GM21381 (cell line): ENCODE measurements around the gene PCDHGB3.
"Not testable (repeated sequence)": the region's sequence is repeated elsewhere in the genome, so short reads cannot be mapped to it uniquely, and the experiment has no call there.

Source experiments
- ATAC-seq: cut with Tn5 transposase; IDR thresholded peaks from one replicate; pipeline ENCODE4 v1.9.1; 2021; ENCODE audit warnings: mild to moderate bottlenecking, moderate library complexity; ENCODE audit not compliant: unreplicated experiment

The PCDHGB3 gene

DNA sequence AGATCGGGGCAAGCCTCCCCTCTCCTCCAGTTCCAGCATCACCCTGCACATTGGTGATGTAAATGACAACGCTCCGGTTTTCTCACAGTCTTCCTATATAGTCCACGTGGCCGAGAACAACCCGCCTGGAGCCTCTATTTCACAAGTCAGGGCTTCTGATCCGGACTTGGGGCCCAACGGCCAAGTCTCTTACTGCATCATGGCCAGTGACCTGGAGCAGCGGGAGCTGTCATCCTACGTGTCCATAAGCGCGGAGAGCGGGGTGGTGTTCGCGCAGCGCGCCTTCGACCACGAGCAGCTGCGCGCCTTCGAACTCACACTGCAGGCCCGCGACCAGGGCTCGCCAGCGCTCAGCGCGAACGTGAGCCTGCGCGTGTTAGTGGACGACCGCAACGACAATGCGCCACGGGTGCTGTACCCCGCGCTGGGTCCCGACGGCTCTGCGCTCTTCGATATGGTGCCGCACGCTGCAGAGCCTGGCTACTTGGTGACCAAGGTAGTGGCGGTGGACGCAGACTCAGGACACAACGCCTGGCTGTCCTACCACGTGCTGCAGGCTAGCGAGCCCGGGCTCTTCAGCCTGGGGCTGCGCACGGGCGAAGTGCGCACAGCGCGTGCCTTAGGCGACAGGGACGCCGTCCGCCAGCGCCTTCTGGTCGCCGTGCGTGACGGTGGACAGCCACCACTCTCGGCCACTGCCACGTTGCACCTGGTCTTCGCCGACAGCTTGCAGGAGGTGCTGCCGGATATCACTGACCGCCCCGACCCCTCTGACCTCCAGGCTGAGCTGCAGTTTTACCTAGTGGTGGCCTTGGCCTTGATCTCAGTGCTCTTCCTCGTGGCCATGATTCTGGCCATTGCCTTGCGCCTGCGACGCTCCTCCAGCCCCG lies 19.4 kb downstream of the PCDHGB3 start:
- no peak for ATAC-seq

- no peak for ATAC-seq
These were observed 22.6 kb downstream of the PCDHGB3 start, which contains the start of gene PCDHGA8 for GRCh38 chr5:141392429-141393198. Gene PCDHGA8, plus strand, starts transcription at chr5:141392633. Its CDS starts 181 bp downstream, at chr5:141392814.

DNA sequence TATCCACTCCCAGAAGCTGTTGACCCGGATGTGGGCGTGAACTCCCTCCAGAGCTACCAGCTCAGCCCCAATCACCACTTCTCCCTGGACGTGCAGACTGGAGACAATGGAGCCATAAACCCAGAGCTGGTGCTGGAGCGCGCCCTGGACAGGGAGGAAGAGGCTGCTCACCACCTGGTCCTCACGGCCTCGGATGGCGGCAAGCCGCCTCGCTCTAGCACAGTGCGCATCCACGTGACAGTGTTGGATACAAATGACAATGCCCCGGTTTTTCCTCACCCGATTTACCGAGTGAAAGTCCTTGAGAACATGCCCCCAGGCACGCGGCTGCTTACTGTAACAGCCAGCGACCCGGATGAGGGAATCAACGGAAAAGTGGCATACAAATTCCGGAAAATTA lies 23.2 kb downstream of the PCDHGB3 start:
- ATAC-seq = no peak

DNA sequence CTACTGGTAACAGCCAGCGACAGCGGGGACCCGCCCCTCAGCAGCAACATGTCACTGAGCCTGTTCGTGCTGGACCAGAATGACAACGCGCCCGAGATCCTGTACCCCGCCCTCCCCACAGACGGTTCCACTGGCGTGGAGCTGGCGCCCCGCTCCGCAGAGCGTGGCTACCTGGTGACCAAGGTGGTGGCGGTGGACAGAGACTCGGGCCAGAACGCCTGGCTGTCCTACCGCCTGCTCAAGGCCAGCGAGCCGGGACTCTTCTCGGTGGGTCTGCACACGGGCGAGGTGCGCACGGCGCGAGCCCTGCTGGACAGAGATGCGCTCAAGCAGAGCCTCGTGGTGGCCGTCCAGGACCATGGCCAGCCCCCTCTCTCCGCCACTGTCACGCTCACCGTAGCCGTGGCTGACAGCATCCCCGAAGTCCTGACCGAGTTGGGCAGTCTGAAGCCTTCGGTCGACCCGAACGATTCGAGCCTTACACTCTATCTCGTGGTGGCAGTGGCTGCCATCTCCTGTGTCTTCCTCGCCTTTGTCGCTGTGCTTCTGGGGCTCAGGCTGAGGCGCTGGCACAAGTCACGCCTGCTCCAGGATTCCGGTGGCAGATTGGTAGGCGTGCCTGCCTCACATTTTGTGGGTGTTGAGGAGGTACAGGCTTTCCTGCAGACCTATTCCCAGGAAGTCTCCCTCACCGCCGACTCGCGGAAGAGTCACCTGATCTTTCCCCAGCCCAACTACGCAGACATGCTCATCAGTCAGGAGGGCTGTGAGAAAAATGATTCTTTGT lies 24.6 kb downstream of the PCDHGB3 start:
- ATAC-seq = not testable (repeated sequence)

DNA sequence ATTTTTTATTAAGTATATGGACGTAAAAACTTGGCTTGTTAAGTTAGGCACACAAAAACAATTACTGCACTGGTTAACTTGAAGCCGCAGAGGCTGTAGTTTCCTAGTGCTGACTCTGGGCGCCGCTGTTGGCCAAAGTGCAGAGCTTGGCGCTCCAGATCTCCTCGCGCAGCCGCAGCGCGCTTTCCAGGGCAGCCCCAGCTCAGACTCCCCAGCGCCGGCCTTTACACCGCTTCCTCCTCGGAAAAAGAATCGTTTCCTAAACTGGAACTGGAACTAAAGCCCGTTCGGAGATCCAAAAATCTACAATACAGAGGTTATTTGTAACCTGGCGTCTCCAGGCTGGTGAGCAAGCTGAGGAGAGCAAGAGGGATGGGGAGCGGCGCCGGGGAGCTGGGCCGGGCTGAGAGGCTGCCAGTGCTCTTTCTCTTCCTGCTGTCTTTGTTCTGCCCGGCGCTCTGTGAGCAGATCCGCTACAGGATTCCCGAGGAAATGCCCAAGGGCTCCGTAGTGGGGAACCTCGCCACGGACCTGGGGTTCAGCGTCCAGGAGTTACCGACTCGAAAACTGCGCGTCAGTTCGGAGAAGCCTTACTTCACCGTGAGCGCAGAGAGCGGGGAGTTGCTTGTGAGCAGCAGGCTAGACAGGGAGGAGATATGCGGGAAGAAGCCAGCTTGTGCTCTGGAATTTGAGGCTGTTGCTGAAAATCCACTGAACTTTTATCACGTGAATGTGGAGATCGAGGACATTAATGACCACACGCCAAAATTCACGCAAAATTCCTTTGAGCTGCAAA lies 27.9 kb downstream of the PCDHGB3 start, which contains the start of gene PCDHGB5:
Gene PCDHGB5, plus strand, starts transcription at position 192 of the 796 bp plus-strand sequence. Its CDS starts 181 bp downstream, at position 373.
- peak; percentile 75 for ATAC-seq

- ATAC-seq = no peak
These were observed 28.6 kb downstream of the PCDHGB3 start for GRCh38 chr5:141398608-141399007.

DNA sequence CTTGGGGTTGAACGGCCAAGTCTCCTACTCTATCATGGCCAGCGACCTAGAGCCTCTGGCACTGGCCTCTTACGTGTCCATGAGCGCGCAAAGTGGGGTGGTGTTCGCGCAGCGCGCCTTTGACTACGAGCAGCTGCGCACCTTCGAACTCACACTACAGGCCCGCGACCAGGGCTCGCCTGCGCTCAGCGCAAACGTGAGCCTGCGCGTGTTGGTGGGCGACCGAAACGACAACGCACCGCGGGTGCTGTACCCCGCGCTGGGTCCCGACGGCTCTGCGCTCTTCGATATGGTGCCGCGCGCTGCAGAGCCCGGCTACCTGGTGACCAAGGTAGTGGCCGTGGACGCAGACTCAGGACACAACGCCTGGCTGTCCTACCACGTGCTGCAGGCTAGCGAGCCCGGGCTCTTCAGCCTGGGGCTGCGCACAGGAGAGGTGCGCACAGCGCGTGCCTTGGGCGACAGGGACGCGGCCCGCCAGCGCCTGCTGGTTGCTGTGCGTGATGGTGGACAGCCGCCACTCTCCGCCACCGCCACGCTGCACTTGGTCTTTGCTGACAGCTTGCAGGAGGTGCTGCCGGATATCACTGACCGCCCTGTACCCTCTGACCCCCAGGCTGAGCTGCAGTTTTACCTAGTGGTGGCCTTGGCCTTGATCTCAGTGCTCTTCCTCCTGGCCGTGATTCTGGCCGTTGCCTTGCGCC lies 29.7 kb downstream of the PCDHGB3 start:
- no peak for ATAC-seq

- ATAC-seq = no peak
These were observed 32.7 kb downstream of the PCDHGB3 start, which contains the start of gene PCDHGA9 for GRCh38 chr5:141402553-141403243. Gene PCDHGA9, plus strand, starts transcription at chr5:141402778. Its CDS starts 175 bp downstream, at chr5:141402953.

GRCh38 chr5:141403387-141403786 lies 33.3 kb downstream of the PCDHGB3 start:
- ATAC-seq = no peak

DNA sequence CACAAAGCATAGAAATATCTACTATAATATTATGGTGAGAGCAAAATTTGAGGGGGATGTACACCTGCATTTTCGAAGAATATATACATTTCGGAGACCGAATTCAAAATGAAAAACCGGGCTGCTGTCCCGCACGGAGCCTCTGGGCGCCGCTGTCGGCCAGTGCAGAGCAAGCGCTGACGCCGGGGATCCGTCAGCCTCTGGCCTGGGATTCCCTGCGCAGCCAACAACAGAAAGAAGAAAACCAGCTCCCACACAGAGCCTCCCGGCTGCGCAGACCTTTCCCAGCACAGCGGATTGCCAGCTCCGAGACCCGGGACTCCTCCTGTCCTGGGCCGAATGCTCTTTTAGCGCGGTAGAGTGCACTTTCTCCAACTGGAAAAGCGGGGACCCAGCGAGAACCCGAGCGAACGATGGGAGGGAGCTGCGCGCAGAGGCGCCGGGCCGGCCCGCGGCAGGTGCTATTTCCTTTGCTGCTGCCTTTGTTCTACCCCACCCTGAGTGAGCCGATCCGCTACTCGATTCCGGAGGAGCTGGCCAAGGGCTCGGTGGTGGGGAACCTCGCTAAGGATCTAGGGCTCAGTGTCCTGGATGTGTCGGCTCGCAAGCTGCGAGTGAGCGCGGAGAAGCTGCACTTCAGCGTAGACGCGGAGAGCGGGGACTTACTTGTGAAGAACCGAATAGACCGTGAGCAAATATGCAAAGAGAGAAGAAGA lies 37.9 kb downstream of the PCDHGB3 start, which contains the start of gene PCDHGB6:
Gene PCDHGB6, plus strand, starts transcription at position 232 of the 716 bp plus-strand sequence. Its CDS starts 182 bp downstream, at position 414.
- ATAC-seq = not testable (repeated sequence)

GRCh38 chr5:141409598-141410306 lies 39.7 kb downstream of the PCDHGB3 start:
- ATAC-seq = no peak

DNA sequence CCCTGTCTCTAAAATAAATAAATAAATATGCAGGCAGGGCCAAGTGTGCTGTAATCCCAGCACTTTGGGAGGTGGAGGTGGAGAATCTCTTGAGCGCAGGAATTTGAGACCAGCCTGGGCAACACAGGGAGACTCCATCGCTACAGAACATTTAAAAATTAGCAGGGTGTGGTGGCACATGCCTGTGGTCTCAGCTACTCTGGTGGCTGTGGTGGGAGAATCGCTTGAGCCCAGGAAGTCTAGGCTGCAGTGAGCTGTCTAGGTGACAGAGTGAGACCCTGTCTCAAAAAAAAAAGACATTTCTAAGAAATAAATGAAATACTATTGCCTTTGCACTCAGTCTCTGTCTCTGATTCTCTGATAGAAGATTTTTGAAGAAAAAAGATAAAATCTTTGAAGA lies 41.5 kb downstream of the PCDHGB3 start:
- no peak for ATAC-seq

- peak; percentile 69 for ATAC-seq
These were observed 43.0 kb downstream of the PCDHGB3 start, which contains the start of gene PCDHGA10 for GRCh38 chr5:141412854-141413539. Gene PCDHGA10, plus strand, starts transcription at chr5:141412987. Its CDS starts 189 bp downstream, at chr5:141413176.

DNA sequence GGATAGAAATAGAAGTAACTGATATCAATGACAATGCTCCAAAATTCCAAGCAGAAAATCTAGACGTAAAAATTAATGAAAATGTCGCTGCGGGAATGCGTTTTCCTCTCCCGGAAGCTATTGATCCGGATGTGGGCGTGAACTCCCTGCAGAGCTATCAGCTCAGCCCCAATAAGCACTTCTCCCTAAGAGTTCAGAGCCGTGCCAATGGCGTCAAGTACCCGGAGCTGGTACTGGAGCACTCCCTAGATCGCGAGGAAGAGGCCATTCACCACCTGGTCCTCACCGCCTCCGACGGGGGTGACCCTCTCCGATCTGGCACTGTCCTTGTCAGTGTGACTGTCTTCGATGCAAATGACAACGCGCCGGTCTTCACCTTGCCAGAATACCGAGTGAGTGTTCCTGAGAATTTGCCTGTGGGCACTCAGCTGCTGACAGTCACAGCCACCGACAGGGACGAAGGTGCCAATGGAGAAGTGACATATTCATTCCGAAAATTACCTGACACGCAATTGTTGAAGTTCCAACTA lies 43.6 kb downstream of the PCDHGB3 start:
- ATAC-seq = no peak

GRCh38 chr5:141414548-141415274 lies 44.7 kb downstream of the PCDHGB3 start:
- ATAC-seq = not testable (repeated sequence)

GRCh38 chr5:141415275-141415618 lies 45.2 kb downstream of the PCDHGB3 start:
- not testable (repeated sequence) for ATAC-seq
